GM11168 (cell line): ENCODE data around the gene AP2B1.
"Not testable (repeated sequence)": the region's sequence is repeated elsewhere in the genome, so short reads cannot be mapped to it uniquely, and the experiment has no call there.

Source experiments
- in situ Hi-C: fragments of 300-500 bp; cut with MboI; formaldehyde crosslinking; loops from one replicate; pipeline ENCODE4 v1.12.0; 2022; ENCODE audit warnings: low sequenced_read_pairs; ENCODE audit not compliant: unreplicated experiment

The AP2B1 gene

GRCh38 chr17:35692512-35693210 is 105.5 kb downstream of the AP2B1 start:
- in situ Hi-C loops = no loop called here

- in situ Hi-C loops = no loop called here
These were observed 106.5 kb downstream of the AP2B1 start for GRCh38 chr17:35693662-35694061.

- in situ Hi-C loops = no loop called here
These were observed 107.8 kb downstream of the AP2B1 start for GRCh38 chr17:35694906-35695305.

- in situ Hi-C loops = no loop called here
These were observed 108.5 kb downstream of the AP2B1 start for GRCh38 chr17:35695613-35696012.

- in situ Hi-C loops = no loop called here
These were observed 111.7 kb downstream of the AP2B1 start for GRCh38 chr17:35698800-35699199.

GRCh38 chr17:35700150-35700549 is 113.0 kb downstream of the AP2B1 start:
- in situ Hi-C loops = no loop called here

GRCh38 chr17:35701491-35701890 is 114.4 kb downstream of the AP2B1 start:
- in situ Hi-C loops = no loop called here

- in situ Hi-C loops = not testable (repeated sequence)
These were observed 116.2 kb downstream of the AP2B1 start for GRCh38 chr17:35703308-35703707.

GRCh38 chr17:35705230-35705629 is 118.1 kb downstream of the AP2B1 start:
- in situ Hi-C loops = no loop called here

- in situ Hi-C loops = no loop called here
These were observed 118.6 kb downstream of the AP2B1 start for GRCh38 chr17:35705705-35706104.

- in situ Hi-C loops = no loop called here
These were observed 121.0 kb downstream of the AP2B1 start for GRCh38 chr17:35708149-35708548.

- in situ Hi-C loops = no loop called here
These were observed 121.8 kb downstream of the AP2B1 start for GRCh38 chr17:35708951-35709350.

- in situ Hi-C loops = no loop called here
These were observed 122.8 kb downstream of the AP2B1 start for GRCh38 chr17:35709874-35710273.

GRCh38 chr17:35710950-35711349 is 123.8 kb downstream of the AP2B1 start:
- in situ Hi-C loops = no loop called here

GRCh38 chr17:35713069-35713728 is 126.1 kb downstream of the AP2B1 start:
- in situ Hi-C loops = no loop called here

GRCh38 chr17:35714988-35715387 is 127.9 kb downstream of the AP2B1 start:
- in situ Hi-C loops = no loop called here

GRCh38 chr17:35715416-35715815 is 128.3 kb downstream of the AP2B1 start:
- in situ Hi-C loops = no loop called here

GRCh38 chr17:35716173-35716572 is 129.1 kb downstream of the AP2B1 start:
- in situ Hi-C loops = no loop called here

GRCh38 chr17:35716897-35717465 is 129.9 kb downstream of the AP2B1 start:
- in situ Hi-C loops = no loop called here

- in situ Hi-C loops = no loop called here
These were observed 130.4 kb downstream of the AP2B1 start for GRCh38 chr17:35717475-35717874.

GRCh38 chr17:35723735-35724134 is 136.6 kb downstream of the AP2B1 start:
- in situ Hi-C loops = no loop called here

GRCh38 chr17:35725058-35725457 is 137.9 kb downstream of the AP2B1 start:
- in situ Hi-C loops = loop anchor here (25.0 kb wide), 1 partner anchor 563 kb away; no protein-coding TSS in a partner anchor
